ENCODE results near the gene DNM3. TPM values are rescaled to one million over a fixed set of nuclear protein-coding genes. Genes with fewer than 3 reads are reported as not detected.

Gene DNM3
- total RNA-seq, 6 donors from 2014 or later: 7.1 to 30.4 (median 10.3) TPM

DNA sequence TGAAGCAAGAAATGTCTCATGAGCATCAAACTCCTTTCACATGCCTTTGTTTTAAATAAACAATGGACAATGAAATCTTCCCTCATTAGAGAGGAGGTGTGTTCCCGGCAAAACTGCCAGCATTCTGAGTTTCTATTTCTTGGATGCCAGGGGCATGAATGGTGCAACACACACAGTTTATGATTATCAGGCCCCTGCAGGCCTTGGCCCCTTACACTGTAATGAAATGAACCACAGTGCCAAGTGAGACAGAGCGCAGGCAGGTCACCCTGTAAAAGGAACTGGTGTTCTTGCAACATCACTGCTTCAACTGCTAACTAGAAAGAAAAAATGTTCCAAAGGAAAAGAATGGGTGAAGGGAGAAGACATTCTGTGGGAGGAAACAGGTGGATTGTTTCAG is 606.3 kb downstream of the DNM3 start:
- 40 to 46% methylated on average over 2 of the region's 2 CpGs for WGBS, 2 donors
- Histone ChIP-seq H3K4me3 (no peak overlapping the region), H3K9me3 (no peaks in the 10 kb centered on the region), H3K4me1 (peaks cover 15 to 40% (median 27%) of the 10 kb centered on the region in 4 donors), H3K36me3 (no peaks in the 10 kb centered on the region), H3K27ac (peak overlapping the region in 1 of 4 donors; percentile 11), H3K27me3 (no peaks in the 10 kb centered on the region)
- TF ChIP-seq POLR2A (IDR thresholded peaks at IDR 0.05) (no peak), POLR2AphosphoS5 (IDR thresholded peaks at IDR 0.05) (no peak), EP300 (IDR thresholded peaks at IDR 0.05) (no peak)
- TF ChIP-seq, protein P1, sequence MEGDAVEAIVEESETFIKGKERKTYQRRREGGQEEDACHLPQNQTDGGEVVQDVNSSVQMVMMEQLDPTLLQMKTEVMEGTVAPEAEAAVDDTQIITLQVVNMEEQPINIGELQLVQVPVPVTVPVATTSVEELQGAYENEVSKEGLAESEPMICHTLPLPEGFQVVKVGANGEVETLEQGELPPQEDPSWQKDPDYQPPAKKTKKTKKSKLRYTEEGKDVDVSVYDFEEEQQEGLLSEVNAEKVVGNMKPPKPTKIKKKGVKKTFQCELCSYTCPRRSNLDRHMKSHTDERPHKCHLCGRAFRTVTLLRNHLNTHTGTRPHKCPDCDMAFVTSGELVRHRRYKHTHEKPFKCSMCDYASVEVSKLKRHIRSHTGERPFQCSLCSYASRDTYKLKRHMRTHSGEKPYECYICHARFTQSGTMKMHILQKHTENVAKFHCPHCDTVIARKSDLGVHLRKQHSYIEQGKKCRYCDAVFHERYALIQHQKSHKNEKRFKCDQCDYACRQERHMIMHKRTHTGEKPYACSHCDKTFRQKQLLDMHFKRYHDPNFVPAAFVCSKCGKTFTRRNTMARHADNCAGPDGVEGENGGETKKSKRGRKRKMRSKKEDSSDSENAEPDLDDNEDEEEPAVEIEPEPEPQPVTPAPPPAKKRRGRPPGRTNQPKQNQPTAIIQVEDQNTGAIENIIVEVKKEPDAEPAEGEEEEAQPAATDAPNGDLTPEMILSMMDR (IDR thresholded peaks at IDR 0.05): no peak
- ATAC-seq (ENCODE audit: low FRiP score in 2 of 2) (no peak), DNase-seq (peak in 1 of 2 donors; percentile 30)

DNA sequence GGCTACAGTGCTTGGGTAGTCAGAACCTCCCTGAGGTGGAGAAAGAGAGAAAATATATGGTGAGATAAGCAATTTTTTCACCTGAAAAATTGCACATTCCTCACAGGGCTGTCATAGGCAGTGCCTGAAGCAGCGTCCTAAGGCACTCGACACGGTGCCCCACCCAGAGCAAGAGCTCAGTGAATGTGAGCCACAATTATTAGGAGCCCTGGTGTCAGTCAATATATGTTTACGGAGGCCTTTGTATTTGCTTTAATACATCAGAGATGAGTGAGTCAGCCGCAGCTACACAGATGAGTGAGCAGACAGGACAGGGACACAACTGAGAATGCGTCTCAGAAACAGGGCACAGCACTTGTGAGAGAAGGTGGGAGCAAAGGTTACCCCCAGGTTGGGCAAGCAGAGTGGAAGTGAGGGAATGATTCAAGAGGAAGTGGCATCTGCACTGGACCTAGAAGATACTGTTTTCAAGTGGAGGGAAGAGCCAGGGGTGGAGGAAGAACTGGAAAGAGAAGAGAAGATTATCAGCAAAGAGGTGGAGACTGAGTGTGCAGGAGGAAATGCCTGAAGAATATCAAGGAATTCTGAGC is 607.8 kb downstream of the DNM3 start:
- TF ChIP-seq, protein P1 (IDR thresholded peaks at IDR 0.05): no peak
- TF ChIP-seq POLR2A (IDR thresholded peaks at IDR 0.05): no peak
- TF ChIP-seq EP300 (IDR thresholded peaks at IDR 0.05): no peak
- TF ChIP-seq POLR2AphosphoS5 (IDR thresholded peaks at IDR 0.05): no peak
- WGBS, 2 donors: 58 to 60% methylated on average over 6 of the region's 6 CpGs
- H3K36me3 ChIP-seq: no peaks in the 10 kb centered on the region
- H3K9me3 ChIP-seq: no peaks in the 10 kb centered on the region
- no peak for DNase-seq
- no peaks in the 10 kb centered on the region for H3K27me3 ChIP-seq
- ATAC-seq (ENCODE audit: low FRiP score in 2 of 2): no peak
- H3K4me1 ChIP-seq: peaks cover 13 to 32% (median 23%) of the 10 kb centered on the region in 4 donors
- no peak overlapping the region for H3K4me3 ChIP-seq
- H3K27ac ChIP-seq: no peak overlapping the region

DNA sequence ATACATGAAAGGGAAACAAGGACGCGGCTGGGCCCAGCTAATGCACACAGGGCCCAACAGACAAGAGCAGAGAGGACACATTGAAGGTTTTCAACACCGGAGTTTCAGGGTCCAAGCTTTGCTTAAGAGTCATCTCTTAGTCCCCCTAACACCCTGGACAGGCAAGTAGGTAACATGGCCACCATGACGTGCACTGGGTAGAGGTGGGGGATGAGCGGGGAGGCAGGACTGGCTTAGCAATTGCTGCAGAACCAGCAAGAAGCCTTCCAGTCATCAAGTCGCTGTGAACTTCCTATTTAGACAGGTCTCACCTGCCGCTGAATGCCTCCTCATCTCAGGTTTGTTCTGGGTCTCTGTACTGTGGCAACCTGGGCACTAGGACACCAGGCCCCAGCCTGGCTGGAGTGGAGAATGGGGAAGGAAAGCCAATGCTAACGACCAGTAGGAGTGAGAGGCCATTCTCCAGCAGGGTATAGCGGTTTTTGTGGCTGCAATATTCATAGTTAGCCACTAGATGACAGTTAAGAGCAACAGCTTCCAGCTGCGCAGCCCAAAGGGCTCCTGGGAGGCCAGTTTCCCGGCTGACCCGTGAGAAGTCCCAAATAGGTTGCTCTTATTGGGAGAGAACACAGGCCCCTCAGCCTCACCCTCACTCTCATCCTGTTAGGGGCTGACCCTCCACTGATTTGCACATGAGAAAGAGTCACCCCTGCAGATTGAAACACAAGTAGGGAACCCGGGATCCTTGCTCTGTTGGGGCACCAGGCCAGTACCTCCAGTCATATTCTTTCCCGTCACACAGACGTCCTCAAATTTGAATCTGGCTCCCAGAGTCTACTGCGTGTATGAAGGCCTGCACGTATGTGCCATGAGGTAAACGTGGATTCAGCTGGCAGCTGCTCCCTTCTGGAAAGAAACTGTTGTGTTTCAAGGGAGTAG is 608.6 kb downstream of the DNM3 start:
- ATAC-seq (ENCODE audit: low FRiP score in 2 of 2) (peak; percentile 90 to 95), DNase-seq (peak in 1 of 2 donors; percentile 75)
- Histone ChIP-seq H3K27me3 (no peaks in the 10 kb centered on the region), H3K4me3 (no peak overlapping the region), H3K36me3 (no peaks in the 10 kb centered on the region), H3K27ac (peak overlapping the region in 1 of 4 donors; percentile 52), H3K9me3 (no peaks in the 10 kb centered on the region), H3K4me1 (peaks cover 9 to 28% (median 21%) of the 10 kb centered on the region in 4 donors)
- 41 to 47% methylated on average over 11 to 18 of the region's 18 CpGs for WGBS, 2 donors
- TF ChIP-seq, protein P1 (IDR thresholded peaks at IDR 0.05): peak; percentile 77 to 89 (median 86)
- TF ChIP-seq POLR2AphosphoS5 (IDR thresholded peaks at IDR 0.05): no peak
- TF ChIP-seq EP300 (IDR thresholded peaks at IDR 0.05): no peak
- no peak for TF ChIP-seq POLR2A (IDR thresholded peaks at IDR 0.05)

DNA sequence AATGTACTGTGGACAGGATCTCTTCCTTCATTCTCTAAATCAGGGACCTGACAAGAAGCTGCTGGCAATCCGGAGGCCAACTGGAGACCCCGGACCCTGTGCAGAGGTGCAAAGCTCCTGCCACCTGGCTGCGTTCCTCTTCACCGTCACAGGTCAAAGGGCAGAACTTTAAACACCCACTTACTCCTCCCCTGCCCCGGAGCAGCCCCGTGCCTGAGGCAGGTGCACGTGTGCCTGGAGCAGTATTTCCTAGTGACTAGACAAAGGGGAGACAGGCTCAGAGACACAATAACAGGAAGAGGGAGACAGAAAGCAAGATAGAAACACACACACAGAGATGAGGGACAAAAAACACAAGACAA is 609.2 kb downstream of the DNM3 start:
- H3K27ac ChIP-seq: peak overlapping the region in 1 of 4 donors; percentile 52
- ATAC-seq (ENCODE audit: low FRiP score in 2 of 2) (no peak), DNase-seq (peak in 1 of 2 donors; percentile 34)
- peaks cover 9 to 28% (median 21%) of the 10 kb centered on the region in 4 donors for H3K4me1 ChIP-seq
- H3K36me3 ChIP-seq: no peaks in the 10 kb centered on the region
- 51 to 52% methylated on average over 7 of the region's 7 CpGs for WGBS, 2 donors
- no peak overlapping the region for H3K4me3 ChIP-seq
- H3K9me3 ChIP-seq: no peaks in the 10 kb centered on the region
- TF ChIP-seq EP300 (IDR thresholded peaks at IDR 0.05): no peak
- TF ChIP-seq, protein P1 (IDR thresholded peaks at IDR 0.05): no peak
- TF ChIP-seq POLR2AphosphoS5 (IDR thresholded peaks at IDR 0.05): no peak
- no peak for TF ChIP-seq POLR2A (IDR thresholded peaks at IDR 0.05)
- H3K27me3 ChIP-seq: no peaks in the 10 kb centered on the region
